ENCODE data around the gene TRPV2. TPM values are rescaled to one million over a fixed set of nuclear protein-coding genes. Genes with fewer than 3 reads are reported as not detected.

Gene TRPV2
- total RNA-seq (10 to 100 TPM in 1 of 5 donors, 1 to 10 TPM in 3, under 1 TPM in 1; 0.58 to 24.8 (median 4.5) TPM), polyA plus RNA-seq (1 to 10 TPM; 5.3 to 8.8 (median 6.4) TPM)
- long read RNA-seq, donor 1 = 0 reads
- long read RNA-seq, donor 2 = 0 reads
- long read RNA-seq, donor 3 = 0 reads
- long read RNA-seq, donor 4 = 0 reads
- long read RNA-seq, donor 5 = 0 reads
- long read RNA-seq, donor 6, partial matches to known transcripts = 0 of 1 reads
- long read RNA-seq, donor 6, other reads (novel, unspliced or antisense) = 0 of 1 reads
- long read RNA-seq, donor 7 = 0 reads
- long read RNA-seq, donor 8, partial matches to known transcripts = 0 of 1 reads
- long read RNA-seq, donor 8, other reads (novel, unspliced or antisense) = 0 of 1 reads
- long read RNA-seq, donor 9, partial matches to known transcripts = 0 of 1 reads
- long read RNA-seq, donor 9, other reads (novel, unspliced or antisense) = 0 of 1 reads
- long read RNA-seq, donor 10 = 0 reads

- 12 to 45% (median 20%) methylated on average over 3 to 21 of the region's 21 CpGs for WGBS, 5 donors
- DNase-seq = peak; percentile 60 to 67
- Histone ChIP-seq H3K36me3 (peaks cover 3 to 9% (median 9%) of the 10 kb centered on the region in 4 donors), H3K27ac (peak within 1 kb of the TSS; percentile 64 to 93 (median 85)), H3K4me3 (peak within 1 kb of the TSS; percentile 45 to 58 (median 56)), H3K27me3 (no peaks in the 10 kb centered on the region), H3K9me3 (no peaks in the 10 kb centered on the region), H3K4me1 (peaks cover 18 to 56% (median 49%) of the 10 kb centered on the region in 4 donors)
- no peak for TF ChIP-seq POLR2A (IDR thresholded peaks at IDR 0.05)
- TF ChIP-seq CTCF (IDR thresholded peaks at IDR 0.05) = peak in 5 of 7 experiments; percentile 19 to 54 (median 52)
- intact Hi-C loops (cut with DNase I; ENCODE audit: low total_unique reads) = no loop called here
These were observed at the start of gene TRPV2 for GRCh38 chr17:16415031-16415924. Gene TRPV2 (plus strand): TSS chr17:16415571. CDS start chr17:16417669, 2,098 bp downstream.

GRCh38 chr17:16371742-16372141, 43.6 kb upstream of the TRPV2 start:
- Histone ChIP-seq H3K27ac (peak overlapping the region in 1 of 5 donors; percentile 20), H3K4me3 (no peak overlapping the region), H3K4me1 (peaks cover 4 to 13% (median 8%) of the 10 kb centered on the region in 4 donors), H3K9me3 (no peaks in the 10 kb centered on the region), H3K36me3 (no peaks in the 10 kb centered on the region), H3K27me3 (no peaks in the 10 kb centered on the region)
- TF ChIP-seq POLR2AphosphoS5 (IDR thresholded peaks at IDR 0.05) (no peak), EP300 (IDR thresholded peaks at IDR 0.05) (no peak), POLR2A (IDR thresholded peaks at IDR 0.05) (no peak), CTCF (IDR thresholded peaks at IDR 0.05) (no peak)
- intact Hi-C loops (cut with DNase I; ENCODE audit: low total_unique reads) = no loop called here
- DNase-seq = peak in 1 of 2 donors; percentile 61
- 31 to 51% (median 39%) methylated on average over 5 of the region's 5 CpGs for WGBS, 5 donors

- H3K27me3 ChIP-seq = no peaks in the 10 kb centered on the region
- WGBS, 5 donors = 83 to 90% (median 87%) methylated on average over 16 of the region's 16 CpGs
- no peaks in the 10 kb centered on the region for H3K36me3 ChIP-seq
- intact Hi-C loops (cut with DNase I; ENCODE audit: low total_unique reads) = no loop called here
- H3K27ac ChIP-seq = peak overlapping the region in 1 of 5 donors; percentile 64
- TF ChIP-seq EP300 (IDR thresholded peaks at IDR 0.05) = no peak
- no peak for TF ChIP-seq CTCF (IDR thresholded peaks at IDR 0.05)
- no peak for TF ChIP-seq POLR2AphosphoS5 (IDR thresholded peaks at IDR 0.05)
- no peak for TF ChIP-seq POLR2A (IDR thresholded peaks at IDR 0.05)
- H3K9me3 ChIP-seq = no peaks in the 10 kb centered on the region
- DNase-seq = peak in 1 of 2 donors; percentile 34
- no peak overlapping the region for H3K4me3 ChIP-seq
- peaks cover 7 to 25% (median 19%) of the 10 kb centered on the region in 4 donors for H3K4me1 ChIP-seq
These were observed 41.0 kb upstream of the TRPV2 start for GRCh38 chr17:16374146-16374938.
